GM12891 (cell line): ENCODE measurements around the gene CHML.

Experiments used
- PAX5 ChIP-seq: IDR thresholded peaks from 2 replicates; pipeline ENCODE4 v1.6.1; 2011; ENCODE audit warnings: low read length, moderate library complexity, mild to moderate bottlenecking; ENCODE audit not compliant: insufficient read depth, severe bottlenecking
- POLR2A ChIP-seq: IDR thresholded peaks from 2 replicates; pipeline ENCODE4 v1.6.1; 2011; ENCODE audit warnings: low read depth, low read length, control low read depth
- POLR2AphosphoS5 ChIP-seq: IDR thresholded peaks from 2 replicates; pipeline ENCODE4 v1.6.1; 2011; ENCODE audit warnings: low read depth, low read length, control low read depth
- POU2F2 ChIP-seq: IDR thresholded peaks from 2 replicates; pipeline ENCODE4 v1.6.1; 2011; ENCODE audit warnings: low read depth, mild to moderate bottlenecking, control low read depth, low read length, moderate library complexity
- SPI1 ChIP-seq: IDR thresholded peaks from 2 replicates; pipeline ENCODE4 v1.6.1; 2011; ENCODE audit warnings: low read depth, low read length, control low read depth
- TAF1 ChIP-seq: IDR thresholded peaks from 2 replicates; pipeline ENCODE4 v1.6.1; 2011; ENCODE audit warnings: low read depth, low read length, control low read depth

GRCh38 chr1:241627453-241628259 lies 12.5 kb downstream of the CHML start:
- TF ChIP-seq TAF1: no peak
- no peak for TF ChIP-seq POLR2AphosphoS5
- no peak for TF ChIP-seq POLR2A
- peak; percentile 78 for TF ChIP-seq SPI1
- no peak for TF ChIP-seq POU2F2
- no peak for TF ChIP-seq PAX5
